Stimulated activated CD8-positive, alpha-beta memory T cell treated with anti-CD3 and anti-CD28 coated beads, Interleukin-12 subunit alpha, Interleukin-12 subunit beta, amount 100 ng/mL, for 24 hours (primary cell): ENCODE measurements around the gene SPIN2A.
"Not testable (repeated sequence)": the region's sequence is repeated elsewhere in the genome, so short reads cannot be mapped to it uniquely, and the experiment has no call there.

Experiments used
- DNase-seq: peaks from one replicate; pipeline ENCODE4 v3.0.0-alpha.2; 2020; ENCODE audit errors: extremely low read depth

Gene SPIN2A

DNA sequence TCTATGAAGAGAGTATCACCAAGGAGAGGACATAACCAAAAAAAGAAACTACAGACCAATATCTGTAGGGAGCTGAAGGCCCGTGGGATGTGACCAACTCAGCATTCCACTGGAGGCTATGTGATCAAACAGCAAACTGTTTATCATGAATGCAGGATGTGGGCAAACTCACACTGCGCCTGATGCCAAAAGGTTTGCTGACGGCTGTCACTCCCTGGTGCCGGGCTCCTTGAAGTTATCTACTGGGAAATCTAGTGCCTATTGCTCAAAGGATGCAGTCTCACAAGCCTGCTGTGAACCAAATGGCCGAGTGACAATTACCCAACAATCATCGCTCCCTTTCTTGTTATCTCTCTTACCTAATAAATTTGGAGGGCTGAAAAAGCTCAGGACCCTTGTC is 34.3 kb downstream of the SPIN2A start:
- DNase-seq = not testable (repeated sequence)
